ENCODE data around the gene CMC4. TPM values are rescaled to one million over a fixed set of nuclear protein-coding genes. Genes with fewer than 3 reads are reported as not detected.

Gene CMC4
- total RNA-seq, 1 experiment from 2014 or later: 25.6 TPM

GRCh38 chrX:155054255-155054654 is 16.7 kb downstream of the CMC4 start:
- DNase-seq (ENCODE audit: low spot score): no peak

DNA sequence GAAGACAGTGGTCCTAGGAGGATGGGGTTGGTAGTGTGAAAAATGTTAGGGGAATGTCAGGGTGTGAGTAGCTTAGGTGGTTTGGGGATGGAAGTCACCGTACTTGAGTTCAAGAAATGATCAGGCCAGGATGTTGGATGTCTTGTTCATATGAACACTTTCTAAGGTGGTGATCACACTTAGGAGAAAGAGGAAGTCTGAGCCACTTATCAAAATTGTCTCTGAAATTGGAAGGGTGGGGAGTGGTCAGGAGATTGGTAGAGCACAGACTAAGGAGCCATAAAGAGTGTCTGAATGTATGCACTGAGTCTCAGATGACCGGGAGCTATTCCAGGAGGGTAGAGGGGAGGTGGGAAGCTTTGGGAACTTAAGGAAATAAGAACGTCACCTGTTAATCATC is 17.3 kb downstream of the CMC4 start:
- DNase-seq (ENCODE audit: low spot score): no peak

- DNase-seq (ENCODE audit: low spot score): no peak
These were observed 18.0 kb downstream of the CMC4 start for GRCh38 chrX:155052738-155053498.

DNA sequence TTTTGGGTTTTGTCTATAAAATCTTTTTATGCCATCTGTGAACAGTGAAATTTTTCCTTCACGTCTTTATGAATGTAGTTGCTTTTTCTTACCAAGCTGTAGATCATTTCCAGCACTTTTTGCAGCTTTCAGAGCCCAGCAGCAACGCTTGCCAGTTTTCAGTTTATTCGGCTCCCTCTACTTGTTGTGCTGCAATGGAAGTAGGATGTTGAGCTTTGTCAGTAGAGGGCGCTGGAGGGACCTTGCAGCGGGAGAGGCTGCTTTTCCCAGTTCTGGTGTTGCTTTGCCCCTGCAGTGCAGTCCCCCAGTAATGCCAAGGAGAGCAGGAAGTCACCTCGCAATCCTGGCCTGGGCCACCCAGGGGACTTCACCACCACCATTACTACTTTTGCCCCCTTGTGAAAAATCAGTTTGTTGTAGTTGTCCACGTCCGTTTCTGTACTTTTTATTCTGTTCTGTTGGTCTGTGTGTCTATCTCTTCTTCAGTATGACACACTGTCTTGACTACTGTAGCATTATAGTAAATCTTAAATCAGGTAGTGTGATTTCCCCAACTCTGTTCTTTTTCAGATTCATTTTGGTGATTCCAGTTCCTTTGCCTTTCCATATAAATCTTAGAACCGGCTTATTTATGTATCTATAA is 21.8 kb downstream of the CMC4 start:
- DNase-seq (ENCODE audit: low spot score): peak; percentile 46

GRCh38 chrX:155046811-155047528 is 24.0 kb downstream of the CMC4 start:
- no peak for DNase-seq (ENCODE audit: low spot score)

GRCh38 chrX:155046129-155046810 is 24.7 kb downstream of the CMC4 start:
- DNase-seq (ENCODE audit: low spot score): no peak

DNA sequence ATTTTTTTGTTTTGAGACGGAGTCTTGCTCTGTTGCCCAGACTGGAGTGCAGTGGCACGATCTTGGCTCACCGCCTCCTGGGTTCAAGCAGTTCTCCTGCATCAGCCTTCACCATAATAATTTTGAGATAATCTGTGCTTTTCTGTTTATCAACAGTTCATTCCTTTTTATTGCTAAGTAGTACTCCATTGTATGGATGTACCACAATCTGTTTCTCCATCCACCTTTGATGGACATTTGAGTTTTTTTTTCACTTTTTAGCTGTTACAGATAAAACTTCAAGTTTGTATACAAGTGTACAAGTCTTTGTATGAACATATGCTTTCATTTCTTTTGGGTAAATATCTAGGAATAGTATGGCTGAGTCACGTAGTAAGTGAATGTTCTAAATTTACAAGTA is 35.2 kb downstream of the CMC4 start:
- DNase-seq (ENCODE audit: low spot score): no peak

DNA sequence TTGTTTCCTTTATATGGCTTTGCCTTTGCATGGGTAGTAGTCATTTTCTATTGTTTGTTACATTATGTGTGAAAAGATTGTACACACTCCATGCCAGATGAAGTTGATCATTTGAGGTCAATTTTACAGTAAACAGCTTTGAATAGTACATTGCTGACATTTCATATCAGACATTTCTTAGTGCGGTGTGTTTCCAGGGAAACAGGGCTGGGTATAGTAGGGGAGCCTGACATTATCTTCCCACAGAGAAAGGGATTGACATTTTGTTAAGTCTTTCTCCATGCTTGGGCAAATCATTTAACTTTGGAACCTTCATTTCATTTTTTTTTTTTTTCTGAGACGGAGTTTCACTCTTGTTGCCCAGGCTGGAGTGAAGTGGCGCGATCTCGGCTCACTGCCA is 39.3 kb downstream of the CMC4 start:
- no peak for DNase-seq (ENCODE audit: low spot score)

GRCh38 chrX:155028877-155029291 is 42.1 kb downstream of the CMC4 start:
- DNase-seq (ENCODE audit: low spot score): no peak

DNA sequence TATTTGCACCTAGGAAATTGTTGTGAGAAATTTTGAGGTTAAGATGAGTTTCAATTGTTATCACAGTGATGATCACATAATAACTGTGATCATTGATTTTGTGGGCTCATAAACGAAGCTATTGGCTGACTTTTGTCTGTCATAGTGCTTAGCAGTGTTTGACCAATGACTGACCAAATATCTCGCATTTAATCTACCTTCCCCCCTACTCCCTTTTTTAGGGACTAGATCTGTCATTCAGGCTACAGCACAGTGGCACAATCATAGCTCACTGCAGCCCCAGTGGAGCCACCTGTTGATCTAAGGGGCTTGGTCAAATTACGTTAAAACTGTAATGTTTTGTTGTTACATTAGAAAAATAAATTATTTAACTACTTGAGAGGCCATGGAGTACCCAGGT is 42.8 kb downstream of the CMC4 start:
- DNase-seq (ENCODE audit: low spot score): peak; percentile 6

DNA sequence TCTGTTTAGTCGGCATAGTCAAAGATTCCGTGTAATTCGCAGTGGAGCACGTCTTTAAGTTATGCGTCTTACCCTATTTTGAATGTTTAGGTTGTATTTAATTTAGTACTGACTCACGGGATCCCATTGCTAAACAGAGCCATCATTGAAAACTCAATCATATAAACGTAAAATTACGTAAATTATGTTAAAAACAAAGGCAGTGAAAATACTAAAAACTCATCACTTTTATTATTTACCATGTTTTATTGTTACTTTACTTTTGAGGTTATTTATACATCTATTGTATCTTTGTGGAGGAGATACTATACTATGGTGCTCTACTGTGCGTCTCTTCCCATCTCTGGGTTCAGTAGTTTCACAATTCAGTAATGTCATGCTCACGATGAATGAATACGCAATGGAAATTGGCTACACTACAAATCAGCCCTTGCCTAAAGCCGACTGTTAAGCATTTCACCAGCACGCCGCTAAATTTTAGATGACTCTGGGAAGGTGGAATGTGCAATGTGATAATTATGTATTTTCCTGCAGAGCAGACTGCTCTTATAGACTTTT is 43.3 kb downstream of the CMC4 start:
- DNase-seq (ENCODE audit: low spot score): peak; percentile 55

DNA sequence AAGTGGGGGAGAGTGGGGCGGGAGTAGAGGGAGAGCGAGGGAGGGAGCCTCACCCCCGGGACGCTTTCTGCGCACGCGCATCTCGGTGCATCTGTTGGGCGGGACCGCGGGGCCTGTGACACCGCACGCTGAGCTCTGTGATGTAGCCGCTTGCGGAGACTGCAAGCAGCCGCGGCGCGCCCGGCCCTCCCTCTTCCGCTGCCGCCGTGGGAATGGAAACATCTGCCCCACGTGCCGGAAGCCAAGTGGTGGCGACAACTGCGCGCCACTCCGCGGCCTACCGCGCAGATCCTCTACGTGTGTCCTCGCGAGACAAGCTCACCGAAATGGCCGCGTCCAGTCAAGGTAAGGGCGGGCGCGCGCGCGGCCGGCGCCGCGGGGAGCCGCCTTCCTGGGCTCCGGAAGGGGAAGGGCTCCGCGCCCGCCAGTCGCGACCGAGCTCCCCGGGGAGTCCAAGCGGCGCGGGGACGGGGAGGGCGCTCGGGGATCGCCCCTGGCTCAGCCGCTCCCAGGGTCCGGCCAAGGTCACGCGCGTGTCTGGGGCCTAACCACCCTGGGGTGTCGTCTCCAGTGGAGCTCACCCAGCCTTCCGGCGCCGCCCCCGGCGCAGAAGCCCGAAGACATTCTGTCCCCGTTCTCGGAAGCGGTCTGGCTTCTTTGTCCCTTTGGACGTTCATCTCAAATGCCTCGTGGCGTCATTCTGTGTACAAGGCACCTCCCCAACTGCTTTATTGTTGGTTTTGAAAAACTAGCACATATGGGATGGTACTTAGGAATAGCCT is 44.0 kb downstream of the CMC4 start, which contains the start of gene FUNDC2:
Gene FUNDC2 (plus strand): TSS at position 118 of the 782 bp plus-strand sequence. CDS start 95 bp downstream, at position 213.
- peak; percentile 94 for DNase-seq (ENCODE audit: low spot score)

DNA sequence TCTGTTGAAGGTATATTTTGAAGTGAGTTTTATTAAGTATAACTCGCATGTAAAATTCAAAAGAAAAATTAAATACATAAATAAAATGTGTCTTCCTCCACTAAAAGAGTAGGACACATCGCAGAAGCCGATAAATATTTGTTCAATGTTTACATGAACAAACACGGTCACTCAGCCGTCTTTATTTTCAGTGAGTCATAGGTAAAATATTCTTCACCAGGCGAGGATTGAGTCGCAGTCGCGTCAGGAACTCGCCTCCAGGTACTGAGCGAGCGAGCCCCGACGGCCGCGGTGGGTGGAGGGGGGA is 44.6 kb downstream of the CMC4 start:
- DNase-seq (ENCODE audit: low spot score): no peak

- DNase-seq (ENCODE audit: low spot score): no peak
These were observed 46.8 kb downstream of the CMC4 start for GRCh38 chrX:155023907-155024833.

DNA sequence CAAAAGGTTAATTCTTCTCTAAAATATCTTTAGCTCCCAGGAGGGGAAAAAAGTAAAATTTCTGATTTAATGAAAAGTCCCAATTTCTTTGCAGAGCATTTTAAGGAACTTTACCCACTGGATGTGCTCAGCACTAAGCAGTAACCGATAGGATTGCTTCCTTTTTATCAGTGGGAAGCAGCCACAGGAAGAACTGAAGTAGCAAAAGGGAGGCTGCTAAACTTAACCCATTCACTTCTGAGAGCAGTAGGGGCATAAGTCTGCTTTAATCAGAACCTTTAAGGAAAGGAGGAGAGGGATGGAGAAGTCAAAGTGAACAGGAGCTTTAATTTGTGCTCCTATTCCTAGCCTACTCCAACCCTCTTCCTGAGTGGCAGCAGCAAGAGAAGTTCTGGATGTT is 48.4 kb downstream of the CMC4 start, which contains the start of gene F8:
Gene F8 (minus strand): TSS at position 139 of the 400 bp plus-strand sequence. CDS start 171 bp downstream, outside the sequence.
- DNase-seq (ENCODE audit: low spot score): no peak

DNA sequence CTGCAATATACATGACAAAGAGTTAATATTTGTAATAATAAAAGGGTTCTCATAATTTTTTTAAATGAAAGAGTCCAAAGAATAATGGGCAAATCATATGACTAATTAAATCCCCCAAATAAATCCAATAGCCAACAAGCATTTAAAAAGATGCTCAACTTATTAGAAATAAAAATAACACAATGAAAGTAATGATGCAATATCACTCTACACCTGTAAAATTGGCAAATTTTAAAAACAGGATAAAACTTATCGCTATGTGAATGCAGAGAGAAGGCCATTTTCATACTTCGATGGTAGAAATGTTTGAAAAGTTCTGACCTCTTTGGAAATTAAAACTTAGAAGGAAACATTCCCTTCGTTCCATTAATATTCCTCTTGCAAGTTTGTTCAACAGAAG is 50.3 kb downstream of the CMC4 start:
- DNase-seq (ENCODE audit: low spot score): no peak

Measured in A172 (cell line).